LNCAP (cell line): Measurements from ENCODE around the gene STAMBP.
"Not testable (repeated sequence)": the region's sequence is repeated elsewhere in the genome, so short reads cannot be mapped to it uniquely, and the experiment has no call there.

Experiments used
- TF ChIP-seq, protein P1 (sequence below): fragments of 450-650 bp; IDR thresholded peaks from 2 replicates; pipeline ENCODE4 v1.5.1; 2017; ENCODE audit warnings: mild to moderate bottlenecking

Gene STAMBP

GRCh38 chr2:73828818-73829570 is at the start of gene STAMBP:
TSS of gene STAMBP (plus strand) at chr2:73828961. CDS start at chr2:73830857, 1,896 bp downstream.
- TF ChIP-seq, protein P1, sequence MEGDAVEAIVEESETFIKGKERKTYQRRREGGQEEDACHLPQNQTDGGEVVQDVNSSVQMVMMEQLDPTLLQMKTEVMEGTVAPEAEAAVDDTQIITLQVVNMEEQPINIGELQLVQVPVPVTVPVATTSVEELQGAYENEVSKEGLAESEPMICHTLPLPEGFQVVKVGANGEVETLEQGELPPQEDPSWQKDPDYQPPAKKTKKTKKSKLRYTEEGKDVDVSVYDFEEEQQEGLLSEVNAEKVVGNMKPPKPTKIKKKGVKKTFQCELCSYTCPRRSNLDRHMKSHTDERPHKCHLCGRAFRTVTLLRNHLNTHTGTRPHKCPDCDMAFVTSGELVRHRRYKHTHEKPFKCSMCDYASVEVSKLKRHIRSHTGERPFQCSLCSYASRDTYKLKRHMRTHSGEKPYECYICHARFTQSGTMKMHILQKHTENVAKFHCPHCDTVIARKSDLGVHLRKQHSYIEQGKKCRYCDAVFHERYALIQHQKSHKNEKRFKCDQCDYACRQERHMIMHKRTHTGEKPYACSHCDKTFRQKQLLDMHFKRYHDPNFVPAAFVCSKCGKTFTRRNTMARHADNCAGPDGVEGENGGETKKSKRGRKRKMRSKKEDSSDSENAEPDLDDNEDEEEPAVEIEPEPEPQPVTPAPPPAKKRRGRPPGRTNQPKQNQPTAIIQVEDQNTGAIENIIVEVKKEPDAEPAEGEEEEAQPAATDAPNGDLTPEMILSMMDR: no peak

DNA sequence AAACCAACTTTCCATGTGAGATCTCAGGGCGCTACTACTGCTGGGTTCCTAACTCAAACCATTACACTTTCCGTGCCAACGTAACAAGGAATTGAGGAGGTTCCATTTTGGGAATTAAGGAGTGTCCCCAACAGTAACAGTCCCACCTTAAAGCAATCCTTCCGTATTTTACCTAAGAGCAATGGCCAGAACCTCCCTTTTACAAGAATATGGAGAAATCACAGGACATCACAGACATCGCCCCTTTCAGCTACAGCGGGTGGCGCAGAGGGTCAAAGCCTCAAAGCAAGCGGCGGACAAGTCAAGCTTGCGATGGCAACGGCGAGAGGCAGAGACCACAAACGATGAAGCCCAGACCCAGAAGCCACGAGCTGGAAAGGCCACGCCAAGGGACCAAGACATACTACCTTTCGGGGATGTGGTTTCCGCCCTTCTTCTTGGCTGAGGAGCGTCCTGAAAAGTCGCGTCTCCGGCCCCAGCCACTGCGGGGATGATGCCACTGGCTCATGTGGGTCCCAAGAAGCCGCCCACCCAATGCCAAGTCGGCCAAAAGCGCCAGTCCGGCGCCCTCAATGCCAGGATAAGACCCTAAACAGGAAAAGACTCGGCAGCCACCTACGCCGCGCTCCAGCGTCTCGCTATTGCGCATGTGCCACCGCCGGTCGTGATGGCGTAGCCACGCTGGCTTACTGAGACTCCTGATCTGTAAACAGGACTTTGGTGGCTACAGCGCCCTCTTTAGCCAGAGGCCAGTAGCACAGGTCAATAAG is 49.1 kb upstream of the STAMBP start, which contains the start of gene DUSP11:
Gene DUSP11, minus strand, starts transcription at position 637 of the 770 bp plus-strand sequence. Its CDS starts 129 bp downstream, at position 508.
- TF ChIP-seq, protein P1: peak; percentile 67

GRCh38 chr2:73780237-73780582 is 48.6 kb upstream of the STAMBP start:
- TF ChIP-seq, protein P1: peak; percentile 8; the same call in 1 of the 2 replicates

- TF ChIP-seq, protein P1: not testable (repeated sequence)
Observed at GRCh38 chr2:73783883-73784282, 44.9 kb upstream of the STAMBP start, which contains the start of gene C2orf78. TSS of gene C2orf78 (plus strand) at chr2:73784183. CDS start at chr2:73784310, 127 bp downstream.

GRCh38 chr2:73811878-73812277 is 16.9 kb upstream of the STAMBP start:
- TF ChIP-seq, protein P1: no peak

GRCh38 chr2:73812635-73813034 is 16.1 kb upstream of the STAMBP start:
- TF ChIP-seq, protein P1: no peak

GRCh38 chr2:73818296-73818695 is 10.5 kb upstream of the STAMBP start:
- TF ChIP-seq, protein P1: no peak
